Transverse colon (tissue), 4 donors: ENCODE data around the gene MTMR10.

ENCODE experiments used
- CTCF ChIP-seq, 5 experiments: fragments of 200-600 bp in 3 of 5; fragments of 450-650 bp in 2 of 5; sonication (generic) in 3 of 5; IDR thresholded peaks; 1 replicate in 2 of 5; 2 replicates in 3 of 5; pipeline ENCODE4 v1.5.1; 2016 to 2017; ENCODE audit warnings: antibody characterized with exemption in 5 of 5, inconsistent platforms in 3 of 5, mild to moderate bottlenecking in 2 of 5, moderate library complexity in 1 of 5
- EP300 ChIP-seq: sonication (generic); formaldehyde crosslinking; IDR thresholded peaks from one replicate; pipeline ENCODE4 v1.6.1; 2017; ENCODE audit warnings: antibody characterized with exemption, low read depth
- POLR2A ChIP-seq: fragments of 450-650 bp; IDR thresholded peaks from one replicate; pipeline ENCODE4 v1.6.1; 2016; ENCODE audit warnings: antibody characterized with exemption, mild to moderate bottlenecking, moderate library complexity
- POLR2AphosphoS5 ChIP-seq, 3 donors: sonication (generic); formaldehyde crosslinking; IDR thresholded peaks; one replicate each; pipeline ENCODE4 v1.6.1; 2016; ENCODE audit warnings: antibody characterized with exemption in 3 of 3

GRCh38 chr15:31021067-31021665 lies 29.7 kb upstream of the MTMR10 start:
- TF ChIP-seq CTCF (IDR thresholded peaks at IDR 0.05) (no peak), POLR2A (no peak), EP300 (no peak), POLR2AphosphoS5 (IDR thresholded peaks at IDR 0.05) (no peak)
